Activated CD8-positive, alpha-beta T cell treated with anti-CD3 and anti-CD28 coated beads for 36 hours (primary cell): ENCODE data around the gene KRT15. TPM values are rescaled to one million over a fixed set of nuclear protein-coding genes. Genes with fewer than 3 reads are reported as not detected.

Experiments
- ATAC-seq: fragments of 200-7000 bp; cut with Tn5 transposase; one replicate; pipeline ENCODE4 v1.10.0; 2021; ENCODE audit warnings: mild to moderate bottlenecking, moderate library complexity
- CTCF ChIA-PET: fragments of 350-600 bp; sonication (Branson Sonifier 250); formaldehyde crosslinking; loops from one replicate; lab custom pipeline; 2021; ENCODE audit warnings: antibody characterized with exemption; lab: Charles Lee
- POLR2A ChIA-PET: fragments of 350-600 bp; sonication (Branson Sonifier 250); formaldehyde crosslinking; loops from one replicate; lab custom pipeline; 2021; ENCODE audit warnings: antibody characterized with exemption; lab: Charles Lee
- DNase-seq: peaks from one replicate; pipeline ENCODE4 v3.0.0-alpha.2; 2020
- H3K27ac Mint-ChIP-seq: one replicate; pipeline ENCODE4 v1.8.0; 2021; ENCODE audit warnings: mild to moderate bottlenecking, mixed read lengths
- H3K27me3 Mint-ChIP-seq: one replicate; pipeline ENCODE4 v1.8.0; 2021; ENCODE audit warnings: mixed read lengths
- H3K36me3 Mint-ChIP-seq: one replicate; pipeline ENCODE4 v1.8.0; 2021; ENCODE audit warnings: low read depth, mixed read lengths
- H3K4me1 Mint-ChIP-seq: one replicate; pipeline ENCODE4 v1.8.0; 2021; ENCODE audit warnings: low read depth, mixed read lengths
- H3K4me3 Mint-ChIP-seq: one replicate; pipeline ENCODE4 v1.8.0; 2021; ENCODE audit warnings: mild to moderate bottlenecking, moderate library complexity, mixed read lengths
- H3K9me3 Mint-ChIP-seq: one replicate; pipeline ENCODE4 v1.8.0; 2021; ENCODE audit warnings: mixed read lengths
- CTCF ChIP-seq: fragments of 200-600 bp; IDR thresholded peaks from one replicate; pipeline ENCODE4 v1.8.0; 2022; ENCODE audit warnings: antibody characterized with exemption, mild to moderate bottlenecking
- intact Hi-C: fragments of 100-400 bp; cut with micrococcal nuclease; formaldehyde crosslinking; loops from one replicate; pipeline ENCODE4 v1.10.0; 2022
- total RNA-seq, 2 experiments: library from RNA; stranded (reverse); gene quantifications; one replicate each; pipeline ENCODE4 v1.2.3, GENCODE V29; 2021

KRT15 gene
- total RNA-seq, 2 experiments from 2014 or later = not detected

- POLR2A ChIA-PET = no interaction called here
- H3K4me1 Mint-ChIP-seq = peaks cover 4% of the 10 kb centered on the region
- CTCF ChIA-PET = interaction anchor here (1.4 to 8.2 kb wide), 3 partner anchors 94 to 110 kb away, joined by 6 to 190 read pairs (median 156); no protein-coding TSS in a partner anchor
- H3K27me3 Mint-ChIP-seq = peaks cover 14% of the 10 kb centered on the region
- no peak overlapping the region for H3K4me3 Mint-ChIP-seq
- no peaks in the 10 kb centered on the region for H3K36me3 Mint-ChIP-seq
- ATAC-seq (no peak), DNase-seq (no peak)
- no peak overlapping the region for H3K27ac Mint-ChIP-seq
- TF ChIP-seq CTCF = no peak
- intact Hi-C loops = no loop called here
- no peaks in the 10 kb centered on the region for H3K9me3 Mint-ChIP-seq
Measured at GRCh38 chr17:41553987-41554680, 35.4 kb upstream of the KRT15 start.

- no peak for TF ChIP-seq CTCF
- Mint-ChIP-seq H3K36me3 (no peaks in the 10 kb centered on the region), H3K4me1 (peaks cover 12% of the 10 kb centered on the region), H3K9me3 (no peaks in the 10 kb centered on the region), H3K27ac (no peak overlapping the region), H3K4me3 (no peak overlapping the region), H3K27me3 (peaks cover 12% of the 10 kb centered on the region)
- DNase-seq (no peak), ATAC-seq (no peak)
- POLR2A ChIA-PET = interaction anchor here (1.1 kb wide), 2 partner anchors 12 to 110 kb away, joined by 3 to 4 read pairs; no protein-coding TSS in a partner anchor
- intact Hi-C loops = no loop called here
- CTCF ChIA-PET = interaction anchor here (7.5 to 8.2 kb wide), 2 partner anchors 95 to 111 kb away, joined by 156 to 190 read pairs; no protein-coding TSS in a partner anchor
Measured at GRCh38 chr17:41553176-41553575, 34.5 kb upstream of the KRT15 start.

DNA sequence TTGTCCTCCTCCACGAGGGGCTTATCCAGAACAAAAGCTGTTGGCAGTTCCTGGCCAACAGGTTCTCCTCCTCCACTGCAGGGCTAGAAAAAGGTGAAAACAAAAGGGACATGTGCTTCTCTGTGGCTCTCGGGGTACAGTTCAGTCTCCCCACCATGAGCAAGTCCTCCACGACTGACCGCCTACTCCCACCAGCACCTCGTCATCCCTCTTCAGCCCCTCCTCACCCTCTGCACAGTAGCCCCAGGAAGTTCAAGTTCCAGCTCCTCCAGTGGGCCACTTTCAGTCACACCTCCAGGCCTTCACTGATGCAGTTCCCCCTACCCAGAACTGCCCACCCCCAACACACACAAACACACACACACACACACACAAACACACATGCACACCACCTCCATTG, 33.8 kb upstream of the KRT15 start:
- intact Hi-C loops = no loop called here
- CTCF ChIA-PET = interaction anchor here (1.5 to 8.2 kb wide), 3 partner anchors 27 to 112 kb away, joined by 3 to 190 read pairs (median 156); no protein-coding TSS in a partner anchor
- Mint-ChIP-seq H3K4me1 (peaks cover 19% of the 10 kb centered on the region), H3K4me3 (no peak overlapping the region), H3K9me3 (peaks cover under 1% of the 10 kb centered on the region), H3K36me3 (no peaks in the 10 kb centered on the region), H3K27me3 (peaks cover 6% of the 10 kb centered on the region), H3K27ac (no peak overlapping the region)
- ATAC-seq = no peak
- no peak for DNase-seq
- POLR2A ChIA-PET = interaction anchor here (1.1 kb wide), 2 partner anchors 12 to 110 kb away, joined by 3 to 4 read pairs; no protein-coding TSS in a partner anchor
- TF ChIP-seq CTCF = no peak

- intact Hi-C loops = no loop called here
- no peak overlapping the region for H3K27ac Mint-ChIP-seq
Measured at GRCh38 chr17:41551365-41551764, 32.7 kb upstream of the KRT15 start.

More at GRCh38 chr17:41551365-41551764, 32.7 kb upstream of the KRT15 start:
- no peak for DNase-seq
- Mint-ChIP-seq H3K4me3 (no peak overlapping the region), H3K9me3 (peaks cover 10% of the 10 kb centered on the region), H3K27me3 (peaks cover 4% of the 10 kb centered on the region), H3K4me1 (peaks cover 20% of the 10 kb centered on the region), H3K36me3 (no peaks in the 10 kb centered on the region)
- no peak for ATAC-seq
- CTCF ChIA-PET = interaction anchor here (1.5 to 8.2 kb wide), 5 partner anchors 13 to 696 kb away, joined by 3 to 190 read pairs (median 45); no protein-coding TSS in a partner anchor
- TF ChIP-seq CTCF = no peak
- POLR2A ChIA-PET = no interaction called here
